ENCODE measurements around the gene PTGIS.
"Not testable (repeated sequence)": the region's sequence is repeated elsewhere in the genome, so short reads cannot be mapped to it uniquely, and the experiment has no call there.

The PTGIS gene

GRCh38 chr20:49567421-49568277 lies at the start of gene PTGIS:
Gene PTGIS, minus strand, starts transcription at chr20:49568137. Its CDS starts 21 bp downstream, at chr20:49568116.
- DNase-seq = no peak

- not testable (repeated sequence) for DNase-seq
These were observed 49.5 kb upstream of the PTGIS start for GRCh38 chr20:49617394-49617793.

- no peak for DNase-seq
These were observed 48.4 kb upstream of the PTGIS start for GRCh38 chr20:49616154-49617007.

GRCh38 chr20:49615401-49616153 lies 47.6 kb upstream of the PTGIS start:
- DNase-seq = no peak

- not testable (repeated sequence) for DNase-seq
These were observed 47.1 kb upstream of the PTGIS start for GRCh38 chr20:49615051-49615400.

GRCh38 chr20:49614338-49615050 lies 46.6 kb upstream of the PTGIS start:
- no peak for DNase-seq

- DNase-seq = no peak
These were observed 44.3 kb upstream of the PTGIS start for GRCh38 chr20:49612127-49612738.

GRCh38 chr20:49611539-49612126 lies 43.7 kb upstream of the PTGIS start:
- not testable (repeated sequence) for DNase-seq

- DNase-seq = peak; percentile 58
These were observed 43.0 kb upstream of the PTGIS start for GRCh38 chr20:49610691-49611538.

- DNase-seq = peak; percentile 54
These were observed 41.1 kb upstream of the PTGIS start for GRCh38 chr20:49608752-49609670.

GRCh38 chr20:49607568-49607967 lies 39.6 kb upstream of the PTGIS start:
- no peak for DNase-seq

- no peak for DNase-seq
These were observed 35.3 kb upstream of the PTGIS start for GRCh38 chr20:49603209-49603627.

- DNase-seq = no peak
These were observed 34.6 kb upstream of the PTGIS start for GRCh38 chr20:49602345-49603208.

- DNase-seq = no peak
These were observed 33.4 kb upstream of the PTGIS start for GRCh38 chr20:49601153-49601924.

- DNase-seq = no peak
These were observed 31.8 kb upstream of the PTGIS start for GRCh38 chr20:49599746-49600113.

- DNase-seq = no peak
These were observed 30.0 kb upstream of the PTGIS start for GRCh38 chr20:49597825-49598395.

Measured in activated CD4-positive, alpha-beta T cell treated with anti-CD3 and anti-CD28 coated beads for 1 hour (primary cell).